Measurements from ENCODE around the gene NYAP2.

Gene NYAP2

GRCh38 chr2:225543626-225544025, 144.1 kb downstream of the NYAP2 start:
- peaks cover 14% of the 10 kb centered on the region for H3K9me3 Mint-ChIP-seq
- no peaks in the 10 kb centered on the region for H3K27me3 Mint-ChIP-seq (ENCODE audit: low read depth, poor library complexity)
- H3K4me1 Mint-ChIP-seq = no peaks in the 10 kb centered on the region

GRCh38 chr2:225556461-225556860, 157.0 kb downstream of the NYAP2 start:
- peaks cover 4% of the 10 kb centered on the region for H3K4me1 Mint-ChIP-seq
- H3K4me3 Mint-ChIP-seq = no peak overlapping the region
- H3K36me3 Mint-ChIP-seq (ENCODE audit: low read depth) = no peaks in the 10 kb centered on the region
- H3K9me3 Mint-ChIP-seq = no peaks in the 10 kb centered on the region
- no peak for DNase-seq
- peaks cover 3% of the 10 kb centered on the region for H3K27me3 Mint-ChIP-seq (ENCODE audit: low read depth, poor library complexity)
- no peak for TF ChIP-seq CTCF (IDR thresholded peaks at IDR 0.05)
- no peak overlapping the region for H3K27ac Mint-ChIP-seq

More at GRCh38 chr2:225543626-225544025, 144.1 kb downstream of the NYAP2 start:
- no peak overlapping the region for H3K27ac Mint-ChIP-seq
- no peaks in the 10 kb centered on the region for H3K36me3 Mint-ChIP-seq (ENCODE audit: low read depth)
- H3K4me3 Mint-ChIP-seq = no peak overlapping the region
- TF ChIP-seq CTCF (IDR thresholded peaks at IDR 0.05) = no peak
- no peak for DNase-seq

- Mint-ChIP-seq H3K27ac (no peak overlapping the region), H3K27me3 (ENCODE audit: low read depth, poor library complexity) (peaks cover 6% of the 10 kb centered on the region), H3K4me1 (peaks cover 4% of the 10 kb centered on the region), H3K36me3 (ENCODE audit: low read depth) (no peaks in the 10 kb centered on the region), H3K4me3 (no peak overlapping the region), H3K9me3 (no peaks in the 10 kb centered on the region)
- no peak for TF ChIP-seq CTCF (IDR thresholded peaks at IDR 0.05)
- DNase-seq = no peak
Observed at GRCh38 chr2:225558399-225559071, 159.0 kb downstream of the NYAP2 start.

GRCh38 chr2:225559072-225559415, 159.5 kb downstream of the NYAP2 start:
- H3K27me3 Mint-ChIP-seq (ENCODE audit: low read depth, poor library complexity) = peaks cover 6% of the 10 kb centered on the region
- no peak overlapping the region for H3K27ac Mint-ChIP-seq
- no peak for TF ChIP-seq CTCF (IDR thresholded peaks at IDR 0.05)
- H3K9me3 Mint-ChIP-seq = no peaks in the 10 kb centered on the region
- H3K4me1 Mint-ChIP-seq = peaks cover 4% of the 10 kb centered on the region
- no peak overlapping the region for H3K4me3 Mint-ChIP-seq
- no peaks in the 10 kb centered on the region for H3K36me3 Mint-ChIP-seq (ENCODE audit: low read depth)
- no peak for DNase-seq

GRCh38 chr2:225566798-225567197, 167.3 kb downstream of the NYAP2 start:
- Mint-ChIP-seq H3K4me3 (no peak overlapping the region), H3K27ac (no peak overlapping the region), H3K4me1 (no peaks in the 10 kb centered on the region), H3K27me3 (ENCODE audit: low read depth, poor library complexity) (peaks cover 6% of the 10 kb centered on the region), H3K9me3 (peaks cover 9% of the 10 kb centered on the region), H3K36me3 (ENCODE audit: low read depth) (peaks cover 2% of the 10 kb centered on the region)
- TF ChIP-seq CTCF (IDR thresholded peaks at IDR 0.05) = no peak
- DNase-seq = no peak

GRCh38 chr2:225569995-225570394, 170.5 kb downstream of the NYAP2 start:
- H3K36me3 Mint-ChIP-seq (ENCODE audit: low read depth) = peaks cover 7% of the 10 kb centered on the region
- no peak for TF ChIP-seq CTCF (IDR thresholded peaks at IDR 0.05)
- H3K4me3 Mint-ChIP-seq = no peak overlapping the region
- no peak for DNase-seq
- H3K4me1 Mint-ChIP-seq = peaks cover 16% of the 10 kb centered on the region
- no peak overlapping the region for H3K27ac Mint-ChIP-seq
- peaks cover 6% of the 10 kb centered on the region for H3K27me3 Mint-ChIP-seq (ENCODE audit: low read depth, poor library complexity)
- H3K9me3 Mint-ChIP-seq = peaks cover 24% of the 10 kb centered on the region

Measured in nephron progenitor cell (in vitro differentiated cells).